Embryonic facial prominence (tissue), 1 donor: Measurements from ENCODE around the gene CLEC2L.

ENCODE experiments used
- DNase-seq: peaks from one replicate; pipeline ENCODE4 v3.0.0-alpha.2; 2016; ENCODE audit errors: extremely low spot score

Gene CLEC2L

GRCh38 chr7:139557857-139558581 is 34.5 kb downstream of the CLEC2L start:
- no peak for DNase-seq

- no peak for DNase-seq
Measured at GRCh38 chr7:139559364-139560105, 36.0 kb downstream of the CLEC2L start.

GRCh38 chr7:139560199-139560598 is 36.7 kb downstream of the CLEC2L start:
- no peak for DNase-seq

GRCh38 chr7:139560678-139561077 is 37.2 kb downstream of the CLEC2L start:
- no peak for DNase-seq

- DNase-seq = no peak
Measured at GRCh38 chr7:139562491-139562890, 39.0 kb downstream of the CLEC2L start.

- DNase-seq = no peak
Measured at GRCh38 chr7:139562961-139563565, 39.6 kb downstream of the CLEC2L start.

GRCh38 chr7:139563856-139564255 is 40.4 kb downstream of the CLEC2L start:
- no peak for DNase-seq

GRCh38 chr7:139566075-139566474 is 42.6 kb downstream of the CLEC2L start:
- DNase-seq = no peak

GRCh38 chr7:139566736-139567646 is 43.5 kb downstream of the CLEC2L start:
- no peak for DNase-seq

- DNase-seq = no peak
Measured at GRCh38 chr7:139567647-139568345, 44.3 kb downstream of the CLEC2L start.

GRCh38 chr7:139568346-139568675 is 44.8 kb downstream of the CLEC2L start:
- no peak for DNase-seq

GRCh38 chr7:139568813-139569490 is 45.5 kb downstream of the CLEC2L start:
- DNase-seq = no peak

GRCh38 chr7:139570119-139570518 is 46.6 kb downstream of the CLEC2L start:
- no peak for DNase-seq

- no peak for DNase-seq
Measured at GRCh38 chr7:139570626-139571025, 47.1 kb downstream of the CLEC2L start.

GRCh38 chr7:139571190-139571589 is 47.7 kb downstream of the CLEC2L start:
- no peak for DNase-seq

GRCh38 chr7:139571651-139572050 is 48.2 kb downstream of the CLEC2L start:
- DNase-seq = no peak

GRCh38 chr7:139572071-139572470 is 48.6 kb downstream of the CLEC2L start:
- no peak for DNase-seq

- DNase-seq = no peak
Measured at GRCh38 chr7:139572704-139573385, 49.4 kb downstream of the CLEC2L start.

- DNase-seq = no peak
Measured at GRCh38 chr7:139573871-139574270, 50.4 kb downstream of the CLEC2L start.
